Erythroblast (primary cell): ENCODE measurements around the gene CAMK2A.

ENCODE experiments used
- GATA1 ChIP-seq: IDR thresholded peaks from 2 replicates; pipeline ENCODE4 v1.6.1; 2011; ENCODE audit warnings: low read depth, mild to moderate bottlenecking, control low read depth, low read length, moderate library complexity
- POLR2A ChIP-seq: IDR thresholded peaks from 2 replicates; pipeline ENCODE4 v1.6.1; 2011; ENCODE audit warnings: mild to moderate bottlenecking, low read length

- TF ChIP-seq POLR2A: no peak
- no peak for TF ChIP-seq GATA1
Observed at GRCh38 chr5:150303070-150303615, 13.6 kb upstream of the CAMK2A start.
